ENCODE results near the gene ITIH5. TPM values are rescaled to one million over a fixed set of nuclear protein-coding genes. Genes with fewer than 3 reads are reported as not detected.
"Not testable (repeated sequence)": the region's sequence is repeated elsewhere in the genome, so short reads cannot be mapped to it uniquely, and the experiment has no call there.

Gene ITIH5
- total and polyA plus RNA-seq, 2 of the 8 experiments (the other 6 are each of a cell fraction or from before 2014, with no cell fraction given): 5.8 to 7.6 TPM

DNA sequence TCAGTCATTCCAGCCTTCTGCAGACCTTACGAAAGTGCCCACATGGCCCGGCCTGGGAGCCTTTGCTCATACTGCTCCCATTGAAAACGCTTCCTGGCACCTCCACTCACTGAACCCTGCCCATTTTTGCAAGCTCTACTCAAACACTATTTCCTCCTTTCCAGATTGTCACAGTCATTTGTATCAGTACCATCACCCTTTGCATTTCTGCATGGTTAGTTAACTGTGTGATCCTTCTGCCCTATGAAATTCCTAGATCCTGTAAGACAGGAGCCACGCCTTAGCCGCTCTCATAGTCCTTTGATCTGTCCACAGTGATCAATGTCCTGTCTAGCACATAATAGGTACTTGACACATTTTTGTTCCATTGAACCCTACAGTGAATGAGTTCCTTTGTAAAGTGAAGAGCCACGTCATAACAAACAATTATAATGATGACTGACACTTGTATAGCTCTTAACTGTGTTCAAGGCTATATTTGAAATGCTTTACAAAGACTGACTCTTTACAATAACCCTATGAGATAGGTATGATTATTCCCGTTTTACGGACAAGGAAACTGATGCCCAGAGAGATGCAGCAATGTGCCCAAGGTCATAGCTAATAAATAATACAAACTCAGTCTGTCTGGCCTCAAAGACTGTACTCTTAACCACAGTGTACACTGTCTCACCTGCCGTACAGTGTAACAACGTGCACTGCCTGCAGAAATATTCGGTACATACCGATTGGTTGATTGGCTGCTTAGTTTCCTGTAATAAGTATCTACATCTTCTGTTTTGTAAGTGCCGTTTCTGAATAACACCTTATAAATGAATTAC, 19.8 kb upstream of the ITIH5 start (continued):
- no peak for TF ChIP-seq POU5F1 (IDR thresholded peaks at IDR 0.05; ENCODE audit: low read depth, low read length)
- no peak for TF ChIP-seq MAFK (IDR thresholded peaks at IDR 0.05; ENCODE audit: low read depth, low read length)
- TF ChIP-seq FOSL1 (IDR thresholded peaks at IDR 0.05; ENCODE audit: insufficient read depth, low read depth, low read length): no peak
- no peak for TF ChIP-seq TEAD4 (IDR thresholded peaks at IDR 0.05; ENCODE audit: low read depth, low read length)

DNA sequence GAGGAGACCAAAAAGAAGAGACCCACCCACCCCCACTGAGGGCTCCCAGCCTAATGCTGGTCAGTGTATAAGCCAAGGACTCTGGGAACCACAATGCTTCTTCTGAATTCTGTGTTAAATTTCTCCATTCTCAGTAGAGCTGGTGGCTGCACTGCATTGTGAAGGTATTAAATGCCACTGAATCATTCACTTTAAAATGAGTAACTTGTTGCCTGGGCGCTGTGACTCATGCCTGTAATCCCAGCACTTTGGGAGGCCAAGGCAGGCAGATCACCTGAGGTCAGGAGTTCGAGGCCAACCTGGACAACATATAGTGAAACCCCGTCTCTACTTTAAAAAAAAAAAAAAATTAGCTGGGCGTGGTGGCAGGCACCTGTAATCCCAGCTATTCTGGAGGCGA, 13.3 kb upstream of the ITIH5 start:
- CTCF ChIA-PET (ENCODE audit: partially characterized antibody): not testable (repeated sequence)

More for the DNA sequence above, 13.3 kb upstream of the ITIH5 start:
- H3K18ac ChIP-seq (ENCODE audit: extremely low read depth, low read length); DNase-seq (ENCODE audit: low read depth in 1 of 2, low spot score in 2 of 2); H3K27ac ChIP-seq (ENCODE audit: low read depth, low read length); H3K79me1 ChIP-seq (ENCODE audit: low read depth, low read length); H3K9me3 ChIP-seq (ENCODE audit: insufficient read depth in 2 of 2, low read depth in 1 of 2, low read length in 1 of 2); H3K79me2 ChIP-seq (ENCODE audit: control insufficient read depth in 1 of 2, insufficient read depth in 2 of 2, low read length in 2 of 2); H3K4me2 ChIP-seq (ENCODE audit: insufficient read depth in 1 of 2, low read depth in 2 of 2, low read length in 2 of 2); H4K5ac ChIP-seq (ENCODE audit: insufficient read length, low read depth, low read length); H3K36me3 ChIP-seq (ENCODE audit: control insufficient read depth in 2 of 4, insufficient read depth in 4 of 4, low read length in 3 of 4); H2BK20ac ChIP-seq (ENCODE audit: low read length); H4K91ac ChIP-seq (replicated peaks; ENCODE audit: insufficient read length, low read length); H3K4ac ChIP-seq (replicated peaks; ENCODE audit: insufficient read length, low read depth, low read length); H3K4me3 ChIP-seq (ENCODE audit: extremely low read depth in 1 of 4, insufficient read depth in 2 of 4, low read depth in 3 of 4, low read length in 4 of 4); H3K14ac ChIP-seq (ENCODE audit: insufficient read length); H3K23ac ChIP-seq (ENCODE audit: insufficient read length); H2BK15ac ChIP-seq (ENCODE audit: low read length); H3K9ac ChIP-seq (replicated peaks in 1 of 4; ENCODE audit: extremely low read depth in 1 of 4, low read depth in 3 of 4, low read length in 3 of 4); POLR2A ChIA-PET (ENCODE audit: partially characterized antibody); H3K27me3 ChIP-seq (replicated peaks in 1 of 4; ENCODE audit: control insufficient read depth in 3 of 4, extremely low read depth in 1 of 4, insufficient read depth in 3 of 4, low read length in 3 of 4); H2AK5ac ChIP-seq (ENCODE audit: low read depth, low read length); H2BK5ac ChIP-seq (ENCODE audit: low read depth, low read length); H2BK120ac ChIP-seq (replicated peaks; ENCODE audit: low read depth, low read length); H2BK12ac ChIP-seq (ENCODE audit: low read depth, low read length); H2AFZ ChIP-seq (ENCODE audit: low read length); H4K20me1 ChIP-seq (replicated peaks in 1 of 2; ENCODE audit: control insufficient read depth in 1 of 2, insufficient read depth in 2 of 2, low read length in 2 of 2); FAIRE-seq; H3K56ac ChIP-seq (replicated peaks; ENCODE audit: insufficient read length, low read depth, low read length); H4K8ac ChIP-seq (ENCODE audit: extremely low read depth, insufficient read depth, low read length); H3K4me1 ChIP-seq (replicated peaks in 1 of 4; ENCODE audit: control insufficient read depth in 3 of 4, insufficient read depth in 4 of 4, low read length in 3 of 4); H3K23me2 ChIP-seq (ENCODE audit: low read depth, low read length): not testable (repeated sequence)
- 90% methylated on average over 5 of the region's 5 CpGs; no CpG with 5 or more reads in 1 of the 2 experiments for WGBS, 2 experiments (ENCODE audit: extremely low coverage in 1 of 2, insufficient coverage in 1 of 2, insufficient read length in 1 of 2, insufficient replicate concordance in 2 of 2, low coverage in 1 of 2, low lambda C conversion rate in 2 of 2, missing lambda C conversion rate in 1 of 2)

Data from H1 (cell line).